ENCODE data around the gene ADAM10. TPM values are rescaled to one million over a fixed set of nuclear protein-coding genes. Genes with fewer than 3 reads are reported as not detected.

The ADAM10 gene
- total and polyA plus RNA-seq, 2 of the 8 experiments (the other 6 are each of a cell fraction or from before 2014, with no cell fraction given) = 46.5 to 163 TPM

GRCh38 chr15:58731756-58732535 lies 17.6 kb downstream of the ADAM10 start:
- Histone ChIP-seq H3K4ac (replicated peaks; ENCODE audit: insufficient read length, low read depth, low read length) (no peak overlapping the region), H3K23ac (ENCODE audit: insufficient read length) (no peak overlapping the region), H3K4me1 (replicated peaks in 1 of 4; ENCODE audit: control insufficient read depth in 3 of 4, insufficient read depth in 4 of 4, low read length in 3 of 4) (peaks cover 0 to 2% (median under 1%) of the 10 kb centered on the region in 4 experiments; a peak in 1 of 7 replicates), H2BK12ac (ENCODE audit: low read depth, low read length) (no peak overlapping the region), H3K9ac (replicated peaks in 1 of 4; ENCODE audit: extremely low read depth in 1 of 4, low read depth in 3 of 4, low read length in 3 of 4) (no peak overlapping the region), H2BK15ac (ENCODE audit: low read length) (no peak overlapping the region), H3K79me2 (ENCODE audit: control insufficient read depth in 1 of 2, insufficient read depth in 2 of 2, low read length in 2 of 2) (peaks cover 0 to 100% of the 10 kb centered on the region in 2 experiments; a peak in 3 of 4 replicates), H2BK5ac (ENCODE audit: low read depth, low read length) (no peak overlapping the region), H3K56ac (replicated peaks; ENCODE audit: insufficient read length, low read depth, low read length) (no peak overlapping the region), H2AK5ac (ENCODE audit: low read depth, low read length) (no peak overlapping the region), H3K14ac (ENCODE audit: insufficient read length) (no peak overlapping the region), H3K79me1 (ENCODE audit: low read depth, low read length) (no peaks in the 10 kb centered on the region; the same call in none of the 2 replicates), H2BK120ac (replicated peaks; ENCODE audit: low read depth, low read length) (no peak overlapping the region), H3K36me3 (ENCODE audit: control insufficient read depth in 2 of 4, insufficient read depth in 4 of 4, low read length in 3 of 4) (no peaks in the 10 kb centered on the region; a peak in 1 of 8 replicates), H4K20me1 (replicated peaks in 1 of 2; ENCODE audit: control insufficient read depth in 1 of 2, insufficient read depth in 2 of 2, low read length in 2 of 2) (peaks cover 13 to 16% of the 10 kb centered on the region in 2 experiments), H3K4me2 (ENCODE audit: insufficient read depth in 1 of 2, low read depth in 2 of 2, low read length in 2 of 2) (no peak overlapping the region), H2AFZ (ENCODE audit: low read length) (no peak overlapping the region), H4K91ac (replicated peaks; ENCODE audit: insufficient read length, low read length) (no peak overlapping the region), H2BK20ac (ENCODE audit: low read length) (no peak overlapping the region), H4K5ac (ENCODE audit: insufficient read length, low read depth, low read length) (no peak overlapping the region), H3K23me2 (ENCODE audit: low read depth, low read length) (no peaks in the 10 kb centered on the region), H3K27ac (ENCODE audit: low read depth, low read length) (no peak overlapping the region), H3K9me3 (ENCODE audit: insufficient read depth in 2 of 2, low read depth in 1 of 2, low read length in 1 of 2) (no peaks in the 10 kb centered on the region), H4K8ac (ENCODE audit: extremely low read depth, insufficient read depth, low read length) (no peak overlapping the region), H3K27me3 (replicated peaks in 1 of 4; ENCODE audit: control insufficient read depth in 3 of 4, extremely low read depth in 1 of 4, insufficient read depth in 3 of 4, low read length in 3 of 4) (no peaks in the 10 kb centered on the region), H3K18ac (ENCODE audit: extremely low read depth, low read length) (no peak overlapping the region), H3K4me3 (ENCODE audit: extremely low read depth in 1 of 4, insufficient read depth in 2 of 4, low read depth in 3 of 4, low read length in 4 of 4) (no peak overlapping the region)
- POLR2A ChIA-PET (ENCODE audit: partially characterized antibody) = interaction anchor here (0.7 kb wide), 1 partner anchor 8 kb away, joined by 3 read pairs; no protein-coding TSS in a partner anchor
- FAIRE-seq (no peak), DNase-seq (ENCODE audit: low read depth in 1 of 2, low spot score in 2 of 2) (no peak)
- CTCF ChIA-PET (ENCODE audit: partially characterized antibody) = interaction anchor here (0.9 kb wide), 1 partner anchor 38 kb away, joined by 3 read pairs; no protein-coding TSS in a partner anchor
- 94% methylated on average over 5 of the region's 5 CpGs; no CpG with 5 or more reads in 1 of the 2 experiments for WGBS, 2 experiments (ENCODE audit: extremely low coverage in 1 of 2, insufficient coverage in 1 of 2, insufficient read length in 1 of 2, insufficient replicate concordance in 2 of 2, low coverage in 1 of 2, low lambda C conversion rate in 2 of 2, missing lambda C conversion rate in 1 of 2)
- TF ChIP-seq SIRT6 (IDR thresholded peaks at IDR 0.05; ENCODE audit: low read length) (no peak), KDM5A (IDR thresholded peaks at IDR 0.05; ENCODE audit: low read length) (no peak), SP2 (IDR thresholded peaks at IDR 0.05; ENCODE audit: low read length) (no peak), BACH1 (IDR thresholded peaks at IDR 0.05; ENCODE audit: low read length) (no peak), SIX5 (IDR thresholded peaks at IDR 0.05; ENCODE audit: low read depth, low read length) (no peak), NANOG (IDR thresholded peaks at IDR 0.05; ENCODE audit: insufficient read depth, low read depth, low read length, poor library complexity, severe bottlenecking) (no peak), CEBPB (IDR thresholded peaks at IDR 0.05; ENCODE audit: low read depth, low read length) (no peak), MAFK (IDR thresholded peaks at IDR 0.05; ENCODE audit: low read depth, low read length) (no peak), POLR2A (IDR thresholded peaks at IDR 0.05; ENCODE audit: control extremely low read depth in 1 of 2, low read depth in 2 of 2, low read length in 2 of 2) (no peak), BCL11A (IDR thresholded peaks at IDR 0.05; ENCODE audit: low read depth in 2 of 2, low read length in 2 of 2) (no peak), CTBP2 (IDR thresholded peaks at IDR 0.05; ENCODE audit: borderline replicate concordance, insufficient read depth, insufficient read length, low read length) (no peak), EGR1 (IDR thresholded peaks at IDR 0.05; ENCODE audit: borderline replicate concordance, low read depth, low read length) (no peak), CBX8 (IDR thresholded peaks at IDR 0.05; ENCODE audit: borderline replicate concordance, low read depth, low read length) (no peak)

All from H1 (cell line).